Measurements from ENCODE around the gene CSRNP3.

CSRNP3 gene

GRCh38 chr2:165472922-165473321 lies 3.4 kb downstream of the CSRNP3 start:
- no peak for DNase-seq

DNA sequence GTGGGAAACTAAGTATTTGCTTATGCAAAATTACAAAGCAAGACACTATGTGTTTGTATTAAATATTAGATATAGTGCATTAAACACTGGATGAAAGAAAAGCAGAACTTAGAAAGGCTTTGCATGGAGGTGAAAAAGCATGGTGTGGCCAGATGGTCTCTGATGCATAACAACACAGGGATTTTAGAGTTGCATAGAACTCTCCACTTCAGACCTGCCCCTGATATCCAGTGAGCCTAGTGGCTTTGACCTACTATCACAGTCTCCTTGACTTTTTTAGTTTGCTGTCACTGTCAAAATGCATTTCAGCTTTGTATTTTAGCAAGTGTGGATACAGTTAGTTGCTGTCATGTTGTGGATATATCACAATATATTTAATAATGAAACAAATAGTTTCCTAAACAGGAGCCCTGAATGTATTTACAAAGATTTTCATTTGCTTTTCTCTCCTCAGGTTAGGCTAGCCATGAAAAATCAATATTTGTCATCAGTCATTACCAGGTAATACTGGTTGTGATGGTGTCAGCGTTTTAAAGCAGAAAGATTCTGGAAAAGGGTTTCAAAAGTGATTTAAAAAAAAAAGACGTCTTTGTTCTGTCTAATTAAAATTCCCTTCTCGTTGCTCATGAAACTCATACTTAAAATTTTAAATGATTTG lies 5.2 kb downstream of the CSRNP3 start:
- no peak for DNase-seq

DNA sequence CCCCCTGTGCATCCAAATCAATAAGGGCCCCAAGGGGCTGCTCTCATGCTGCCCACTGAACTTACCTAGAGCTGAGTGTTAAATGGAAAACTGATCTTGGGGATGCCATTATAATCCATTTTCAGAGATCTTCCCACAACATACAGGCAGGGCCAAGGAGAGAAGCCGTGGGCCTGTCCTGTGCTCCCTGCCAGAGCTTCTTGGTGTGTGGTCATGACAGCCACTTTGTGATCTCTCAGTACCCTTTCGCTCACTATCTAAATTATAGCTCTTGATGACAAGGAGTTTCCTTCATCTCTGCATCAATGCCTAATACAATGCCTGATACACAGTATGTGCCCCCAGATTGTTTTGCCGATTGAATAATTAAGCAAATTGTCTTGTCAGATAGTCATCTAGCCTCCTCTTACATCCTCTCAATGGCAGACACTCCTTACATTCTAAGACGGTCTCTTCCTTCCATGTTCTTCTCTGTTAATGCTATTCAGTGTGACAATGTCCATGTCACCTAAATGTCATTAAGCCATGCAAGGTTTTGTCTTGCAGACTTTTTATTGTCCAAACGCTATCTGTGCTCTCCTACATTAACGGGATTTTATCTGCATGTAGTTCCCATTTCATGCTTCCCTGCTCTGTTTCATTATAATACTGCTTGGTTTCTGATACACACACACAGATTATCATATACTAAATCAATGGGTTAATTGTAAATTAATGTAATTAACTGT lies 5.9 kb downstream of the CSRNP3 start:
- DNase-seq, result no peak

DNA sequence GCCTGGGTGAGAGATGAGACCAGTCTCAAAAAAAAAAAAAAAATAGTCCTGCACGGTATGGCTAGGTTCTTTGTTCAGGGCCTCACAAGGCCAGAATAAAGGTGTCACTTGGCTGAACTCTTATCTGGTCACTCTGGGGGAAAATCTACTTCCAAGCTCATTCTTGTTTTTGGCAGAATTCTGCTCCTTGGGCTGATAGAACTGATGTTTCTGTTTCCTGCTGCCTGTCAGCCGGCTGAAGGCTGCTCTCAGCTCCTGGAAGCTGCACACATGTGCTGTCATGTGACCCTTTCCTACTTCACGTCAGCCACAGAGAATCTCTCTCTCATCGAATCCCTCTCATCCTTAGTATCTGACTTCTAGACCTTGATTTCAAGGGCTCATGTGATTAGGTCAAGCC lies 10.4 kb downstream of the CSRNP3 start:
- no peak for DNase-seq

DNA sequence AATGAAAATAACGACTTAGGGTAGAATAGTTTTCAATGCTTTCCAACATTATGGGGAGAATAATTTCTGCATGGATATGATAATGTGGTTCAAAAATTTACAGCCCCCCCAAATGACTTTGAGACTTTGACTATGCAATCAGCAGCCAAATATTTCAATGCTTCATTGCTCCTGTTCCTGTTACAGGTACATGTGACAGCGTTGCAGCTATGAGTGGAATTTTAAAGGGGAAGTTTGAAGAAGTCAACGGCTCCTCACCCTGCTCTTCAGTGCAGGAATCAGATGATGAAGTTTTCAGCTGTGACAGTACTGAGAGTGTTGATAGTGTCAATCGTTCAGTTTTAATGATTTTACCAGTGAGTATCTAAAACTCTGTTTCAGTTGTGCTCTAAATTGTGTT lies 25.1 kb downstream of the CSRNP3 start:
- no peak for DNase-seq

- no peak for DNase-seq
These were observed 28.3 kb downstream of the CSRNP3 start for GRCh38 chr2:165497659-165498317.

GRCh38 chr2:165499131-165499530 lies 29.6 kb downstream of the CSRNP3 start:
- DNase-seq, result no peak

- no peak for DNase-seq
These were observed 30.5 kb downstream of the CSRNP3 start for GRCh38 chr2:165500001-165500400.

GRCh38 chr2:165500816-165501215 lies 31.3 kb downstream of the CSRNP3 start:
- DNase-seq, result no peak

GRCh38 chr2:165505514-165505913 lies 36.0 kb downstream of the CSRNP3 start:
- DNase-seq, result no peak

GRCh38 chr2:165508927-165509326 lies 39.4 kb downstream of the CSRNP3 start:
- DNase-seq, result no peak

- DNase-seq, result no peak
These were observed 44.0 kb downstream of the CSRNP3 start for GRCh38 chr2:165513479-165513878.

- DNase-seq, result no peak
These were observed 49.1 kb downstream of the CSRNP3 start for GRCh38 chr2:165518611-165519010.

DNA sequence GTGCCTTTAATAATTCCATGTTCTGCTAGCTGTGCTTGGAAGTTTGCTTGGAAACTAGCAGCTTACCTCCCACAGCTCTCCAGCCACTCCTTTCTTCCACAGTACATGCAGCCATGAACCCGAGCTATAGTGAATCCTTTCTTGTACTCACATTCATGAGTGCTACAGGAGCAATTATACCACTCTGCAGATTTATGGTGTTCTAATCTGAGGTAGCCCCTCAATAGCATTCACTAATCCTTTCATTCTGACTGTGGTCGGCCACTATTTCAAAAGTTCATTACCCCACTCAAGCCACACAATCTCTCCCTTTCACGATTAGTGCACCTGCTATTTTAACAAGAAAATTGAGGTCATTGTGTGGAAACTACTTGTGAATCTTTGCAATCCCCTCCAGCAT lies 53.2 kb downstream of the CSRNP3 start:
- DNase-seq, result no peak

DNA sequence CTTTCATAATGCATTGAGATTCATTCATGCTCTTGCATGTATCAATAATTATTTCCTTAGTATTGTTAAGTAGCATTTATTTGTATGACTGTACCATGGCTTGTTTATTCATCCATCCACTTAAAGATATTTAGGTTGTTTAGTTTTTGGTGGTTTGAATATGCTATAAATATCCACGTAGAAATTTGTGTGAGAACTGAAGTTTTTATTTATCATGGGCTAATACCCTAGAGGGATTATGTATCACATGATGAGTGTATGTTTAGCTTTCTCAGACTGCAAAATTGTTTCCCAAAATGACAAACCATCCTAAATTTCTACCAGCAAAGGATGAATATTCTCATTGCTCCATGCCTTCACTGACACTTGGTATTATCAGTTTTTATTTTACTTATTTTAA lies 55.2 kb downstream of the CSRNP3 start:
- DNase-seq, result no peak

DNA sequence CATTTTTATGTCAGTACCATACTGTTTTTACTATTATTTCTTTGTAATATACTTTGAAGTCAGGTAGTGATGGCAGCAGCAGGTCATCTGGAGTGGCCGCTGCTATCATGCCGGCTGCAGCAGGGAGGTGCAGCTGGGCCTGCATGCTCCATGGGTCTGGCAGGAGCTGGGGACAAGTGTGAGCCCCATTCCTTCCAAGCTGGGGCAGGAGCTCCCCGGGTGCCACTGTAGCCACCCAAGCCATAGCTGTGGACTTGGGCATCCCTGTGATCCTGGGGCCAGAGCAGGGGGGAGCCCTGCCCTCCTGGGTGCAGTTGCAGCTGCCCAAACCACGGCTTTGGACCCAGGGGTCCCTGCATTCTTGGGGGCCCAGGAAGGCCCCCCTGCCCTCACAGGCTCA lies 59.2 kb downstream of the CSRNP3 start:
- no peak for DNase-seq

DNA sequence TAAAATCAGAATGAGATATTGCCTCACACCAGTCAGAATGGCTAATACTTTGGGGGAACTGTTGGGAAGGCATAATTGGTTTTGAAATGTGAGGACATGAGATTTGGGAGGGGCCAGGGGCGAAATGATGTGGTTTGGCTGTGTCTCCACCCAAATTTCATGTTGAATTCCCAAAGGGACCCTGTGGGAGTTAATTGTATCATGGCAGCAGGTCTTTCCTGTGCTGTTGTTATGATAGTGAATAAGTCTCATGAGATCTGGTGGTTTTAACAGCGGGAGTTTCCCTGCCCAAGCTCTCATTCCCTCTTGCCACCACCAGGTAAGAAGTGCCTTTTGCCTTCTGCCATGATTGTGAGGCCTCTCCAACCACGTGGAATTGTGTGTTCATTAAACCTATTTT lies 59.6 kb downstream of the CSRNP3 start:
- DNase-seq, result no peak

DNA sequence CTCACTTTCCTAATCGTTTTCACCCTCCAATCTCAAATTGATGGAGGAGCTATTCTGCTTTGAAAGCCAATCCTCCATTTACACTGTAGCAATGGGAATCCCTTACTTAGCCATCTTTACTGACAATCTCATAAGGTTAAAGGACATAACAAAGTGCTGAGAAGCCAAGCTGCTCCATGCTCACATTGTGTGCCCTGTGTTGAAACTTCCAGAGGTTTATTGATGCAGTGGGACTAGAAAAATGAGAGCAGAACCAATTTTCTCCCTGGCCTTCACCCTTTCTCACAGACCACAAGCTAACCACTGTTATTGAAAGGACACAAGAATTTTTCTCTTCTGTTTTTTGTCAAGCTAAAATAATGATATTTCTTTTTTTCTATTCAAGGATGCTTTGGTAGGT lies 63.8 kb downstream of the CSRNP3 start:
- DNase-seq, result no peak

DNA sequence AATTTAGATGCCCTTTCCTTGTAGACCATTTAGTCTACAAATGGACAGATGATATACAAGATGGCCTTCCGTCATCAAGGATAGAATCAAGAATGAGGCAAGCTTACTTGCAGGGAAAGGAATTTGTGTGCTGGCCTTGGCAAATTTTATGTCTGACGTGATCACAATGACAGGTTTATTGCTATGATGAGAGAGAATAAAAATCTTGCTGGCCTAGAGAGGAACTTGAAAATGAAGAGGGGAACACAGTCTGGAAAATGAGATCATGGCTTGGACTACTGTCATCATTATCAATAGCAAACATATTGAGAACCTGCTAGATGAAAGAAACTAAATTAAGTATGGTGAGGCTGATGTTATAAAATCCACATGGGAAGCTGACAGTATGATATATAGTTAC lies 66.0 kb downstream of the CSRNP3 start:
- DNase-seq, result no peak

DNA sequence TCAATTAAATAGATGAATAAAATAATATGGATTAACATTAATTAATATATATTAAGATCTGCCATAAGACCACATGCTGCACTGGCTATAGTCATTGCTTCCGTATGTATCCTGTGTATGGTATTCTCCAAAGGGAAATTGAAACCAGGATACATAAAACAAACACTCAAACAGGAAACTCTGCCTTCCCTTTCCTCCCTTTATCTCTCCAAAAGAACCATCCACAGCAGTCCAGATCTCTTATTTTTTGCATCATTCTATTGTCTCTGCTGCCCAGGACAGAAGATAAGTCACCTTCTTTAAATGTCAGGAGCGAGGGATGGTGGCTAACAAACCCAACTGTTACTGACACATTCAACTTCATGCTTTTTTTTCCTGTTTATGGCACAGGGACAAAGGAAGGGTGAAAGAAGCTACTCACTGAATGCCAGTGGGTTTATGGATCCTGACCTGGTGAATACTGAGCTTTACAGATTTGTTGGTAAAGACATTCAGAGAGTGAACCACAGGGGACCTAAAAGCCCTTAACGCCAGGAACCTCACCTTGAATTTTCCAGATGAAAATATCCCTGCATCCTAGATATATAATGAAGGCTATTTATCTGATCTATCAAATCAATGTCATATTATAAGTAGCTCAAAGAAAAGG lies 67.5 kb downstream of the CSRNP3 start:
- no peak for DNase-seq

DNA sequence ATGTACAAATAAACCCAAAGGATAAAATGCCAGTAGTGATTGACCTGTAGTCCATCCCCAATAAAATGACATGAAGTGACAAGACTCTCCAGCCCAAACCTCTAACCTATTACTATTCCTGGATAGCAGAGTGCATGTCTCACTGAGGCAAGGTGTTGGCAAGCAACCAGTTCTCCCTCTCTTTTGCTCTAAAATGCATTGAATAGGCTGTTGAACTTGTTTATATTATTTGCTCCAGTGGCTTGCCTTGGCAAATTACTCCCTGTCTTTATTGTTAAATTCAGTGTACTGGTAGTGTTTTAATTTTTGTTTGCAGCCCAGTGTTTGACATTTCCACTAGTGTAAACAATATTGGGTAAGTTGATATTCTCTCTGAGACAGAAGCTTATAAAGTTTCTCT lies 70.5 kb downstream of the CSRNP3 start:
- no peak for DNase-seq

GRCh38 chr2:165544897-165545296 lies 75.4 kb downstream of the CSRNP3 start:
- DNase-seq, result no peak

GRCh38 chr2:165547900-165548299 lies 78.4 kb downstream of the CSRNP3 start:
- DNase-seq, result no peak

- no peak for DNase-seq
These were observed 80.1 kb downstream of the CSRNP3 start for GRCh38 chr2:165549619-165550018.

Data from NCI-H226 (cell line).